Ishikawa (cell line): ENCODE measurements around the gene RALGPS1.

ENCODE experiments used
- CEBPB ChIP-seq: IDR thresholded peaks from 2 replicates; pipeline ENCODE4 v1.6.1; 2012
- CREB1 ChIP-seq: IDR thresholded peaks from 2 replicates; pipeline ENCODE4 v1.6.1; 2012; ENCODE audit warnings: low read depth
- EGR1 ChIP-seq: IDR thresholded peaks from 2 replicates; pipeline ENCODE4 v1.6.1; 2012
- EP300 ChIP-seq: IDR thresholded peaks from 2 replicates; pipeline ENCODE4 v1.6.1; 2012; ENCODE audit warnings: borderline replicate concordance
- FOXM1 ChIP-seq: IDR thresholded peaks from 2 replicates; pipeline ENCODE4 v1.6.1; 2012; ENCODE audit warnings: low read depth, borderline replicate concordance
- MAX ChIP-seq: IDR thresholded peaks from 2 replicates; pipeline ENCODE4 v1.6.1; 2012
- NFIC ChIP-seq: IDR thresholded peaks from 2 replicates; pipeline ENCODE4 v1.6.1; 2012
- RAD21 ChIP-seq: IDR thresholded peaks from 2 replicates; pipeline ENCODE4 v1.6.1; 2012; ENCODE audit warnings: low read depth
- TAF1 ChIP-seq: IDR thresholded peaks from 2 replicates; pipeline ENCODE4 v1.6.1; 2012; ENCODE audit warnings: low read depth, mild to moderate bottlenecking
- TCF12 ChIP-seq: IDR thresholded peaks from 2 replicates; pipeline ENCODE4 v1.6.1; 2012; ENCODE audit warnings: low read depth
- TEAD4 ChIP-seq: IDR thresholded peaks from 2 replicates; pipeline ENCODE4 v1.6.1; 2012
- YY1 ChIP-seq: IDR thresholded peaks from 2 replicates; pipeline ENCODE4 v1.6.1; 2012; ENCODE audit warnings: low read depth
- ZBTB7A ChIP-seq: IDR thresholded peaks from 2 replicates; pipeline ENCODE4 v1.6.1; 2012; ENCODE audit warnings: low read depth
- TF ChIP-seq, protein P1 (sequence below): IDR thresholded peaks from 2 replicates; pipeline ENCODE4 v1.6.1; 2012
- TF ChIP-seq, protein P2 (sequence below): IDR thresholded peaks from 2 replicates; pipeline ENCODE4 v1.6.1; 2012; ENCODE audit warnings: low read depth, mild to moderate bottlenecking

RALGPS1 gene

DNA sequence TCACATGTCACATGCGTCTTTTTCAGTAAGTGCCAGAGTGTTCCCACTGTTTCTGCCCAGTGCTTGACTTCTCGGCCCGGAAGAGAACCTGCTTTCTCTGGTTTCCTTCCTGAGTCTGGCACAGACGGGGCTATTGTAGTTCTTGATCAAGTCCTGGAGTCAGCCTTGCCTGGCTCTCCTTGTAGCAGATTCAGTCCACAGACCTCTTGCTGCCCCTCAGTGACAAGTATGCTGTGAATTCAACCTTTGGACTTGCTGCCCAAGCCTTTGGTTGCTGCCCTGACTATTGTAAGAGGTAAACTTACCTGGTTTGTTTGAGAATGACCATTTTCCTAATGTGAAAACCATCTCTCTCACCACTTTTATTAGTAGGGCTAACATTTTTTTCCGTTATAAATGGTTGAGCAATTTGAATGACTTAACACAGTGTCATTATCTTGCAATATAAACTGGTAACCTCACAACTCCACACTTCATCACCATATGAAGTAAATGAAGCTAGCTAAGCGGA, 29.4 kb upstream of the RALGPS1 start:
- TF ChIP-seq RAD21 (no peak), ZBTB7A (no peak), TCF12 (no peak), EP300 (no peak), TAF1 (no peak), MAX (no peak), YY1 (no peak), TEAD4 (no peak), NFIC (no peak), FOXM1 (no peak), CREB1 (no peak), CEBPB (no peak)
- TF ChIP-seq, protein P1, sequence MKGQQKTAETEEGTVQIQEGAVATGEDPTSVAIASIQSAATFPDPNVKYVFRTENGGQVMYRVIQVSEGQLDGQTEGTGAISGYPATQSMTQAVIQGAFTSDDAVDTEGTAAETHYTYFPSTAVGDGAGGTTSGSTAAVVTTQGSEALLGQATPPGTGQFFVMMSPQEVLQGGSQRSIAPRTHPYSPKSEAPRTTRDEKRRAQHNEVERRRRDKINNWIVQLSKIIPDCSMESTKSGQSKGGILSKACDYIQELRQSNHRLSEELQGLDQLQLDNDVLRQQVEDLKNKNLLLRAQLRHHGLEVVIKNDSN = no peak
- TF ChIP-seq, protein P2, sequence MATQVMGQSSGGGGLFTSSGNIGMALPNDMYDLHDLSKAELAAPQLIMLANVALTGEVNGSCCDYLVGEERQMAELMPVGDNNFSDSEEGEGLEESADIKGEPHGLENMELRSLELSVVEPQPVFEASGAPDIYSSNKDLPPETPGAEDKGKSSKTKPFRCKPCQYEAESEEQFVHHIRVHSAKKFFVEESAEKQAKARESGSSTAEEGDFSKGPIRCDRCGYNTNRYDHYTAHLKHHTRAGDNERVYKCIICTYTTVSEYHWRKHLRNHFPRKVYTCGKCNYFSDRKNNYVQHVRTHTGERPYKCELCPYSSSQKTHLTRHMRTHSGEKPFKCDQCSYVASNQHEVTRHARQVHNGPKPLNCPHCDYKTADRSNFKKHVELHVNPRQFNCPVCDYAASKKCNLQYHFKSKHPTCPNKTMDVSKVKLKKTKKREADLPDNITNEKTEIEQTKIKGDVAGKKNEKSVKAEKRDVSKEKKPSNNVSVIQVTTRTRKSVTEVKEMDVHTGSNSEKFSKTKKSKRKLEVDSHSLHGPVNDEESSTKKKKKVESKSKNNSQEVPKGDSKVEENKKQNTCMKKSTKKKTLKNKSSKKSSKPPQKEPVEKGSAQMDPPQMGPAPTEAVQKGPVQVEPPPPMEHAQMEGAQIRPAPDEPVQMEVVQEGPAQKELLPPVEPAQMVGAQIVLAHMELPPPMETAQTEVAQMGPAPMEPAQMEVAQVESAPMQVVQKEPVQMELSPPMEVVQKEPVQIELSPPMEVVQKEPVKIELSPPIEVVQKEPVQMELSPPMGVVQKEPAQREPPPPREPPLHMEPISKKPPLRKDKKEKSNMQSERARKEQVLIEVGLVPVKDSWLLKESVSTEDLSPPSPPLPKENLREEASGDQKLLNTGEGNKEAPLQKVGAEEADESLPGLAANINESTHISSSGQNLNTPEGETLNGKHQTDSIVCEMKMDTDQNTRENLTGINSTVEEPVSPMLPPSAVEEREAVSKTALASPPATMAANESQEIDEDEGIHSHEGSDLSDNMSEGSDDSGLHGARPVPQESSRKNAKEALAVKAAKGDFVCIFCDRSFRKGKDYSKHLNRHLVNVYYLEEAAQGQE = no peak

DNA sequence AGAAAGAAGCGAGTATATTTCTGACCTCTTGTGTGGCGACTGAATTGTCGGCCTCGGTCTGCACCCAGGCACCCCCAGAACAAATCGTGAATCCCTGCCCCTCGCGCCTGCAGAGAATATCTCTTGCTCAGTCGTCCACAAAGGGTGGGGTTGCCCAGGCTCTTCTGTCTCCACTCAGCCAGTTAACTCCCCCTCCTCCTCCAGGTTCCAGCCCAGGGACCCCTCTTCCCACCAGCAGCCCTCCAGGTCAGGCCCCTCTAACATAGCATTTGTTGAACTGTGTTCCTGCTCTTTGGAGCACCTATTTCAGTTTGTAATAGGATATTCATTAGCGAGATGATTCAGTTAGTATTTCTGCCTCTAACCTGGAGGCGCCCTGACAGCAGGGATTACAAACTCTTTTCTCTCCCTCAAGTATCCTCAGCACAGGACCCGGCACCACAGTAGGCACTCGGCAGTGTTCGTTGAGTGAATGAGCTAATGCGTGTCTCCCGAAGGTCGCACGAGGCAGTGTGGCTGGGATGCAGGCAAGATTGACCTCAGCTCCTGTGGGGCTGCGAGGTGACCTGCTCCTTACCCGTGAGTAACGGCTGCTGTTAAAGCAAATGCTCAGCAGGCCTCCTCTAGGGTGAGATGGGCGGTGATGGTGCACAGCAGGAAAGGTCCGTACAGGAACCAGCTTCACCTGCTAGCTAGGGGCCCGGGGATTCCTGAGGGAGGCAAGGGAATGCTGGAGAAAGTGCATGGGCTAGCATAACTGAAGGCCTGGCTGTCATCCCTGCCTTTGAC, 28.4 kb upstream of the RALGPS1 start:
- TF ChIP-seq EP300 = no peak
- TF ChIP-seq FOXM1 = no peak
- no peak for TF ChIP-seq YY1
- TF ChIP-seq RAD21 = no peak
- TF ChIP-seq, protein P2 = no peak
- no peak for TF ChIP-seq ZBTB7A
- TF ChIP-seq TCF12 = no peak
- no peak for TF ChIP-seq CEBPB
- TF ChIP-seq MAX = no peak
- TF ChIP-seq TEAD4 = no peak
- TF ChIP-seq, protein P1 = no peak
- TF ChIP-seq EGR1 = no peak
- TF ChIP-seq TAF1 = no peak
- no peak for TF ChIP-seq CREB1

DNA sequence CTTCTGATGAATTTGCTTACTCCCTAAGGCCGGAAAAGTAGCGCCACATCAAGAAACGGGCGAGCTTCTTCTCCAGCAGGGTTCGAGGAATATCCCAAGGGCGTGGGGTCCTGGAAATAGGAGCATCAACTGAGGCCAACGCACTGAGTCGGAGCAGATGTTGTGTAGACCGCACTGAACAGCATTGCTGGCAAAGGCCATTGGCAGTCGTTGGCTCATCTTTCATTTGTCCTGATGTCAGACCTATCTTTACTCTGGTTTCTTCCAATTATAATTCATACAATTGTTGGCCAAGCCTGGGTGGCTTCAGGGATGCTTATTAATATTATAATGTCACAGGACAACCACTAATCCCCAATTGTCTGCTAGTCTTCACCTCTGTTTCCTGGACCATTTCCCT, 27.7 kb upstream of the RALGPS1 start:
- TF ChIP-seq ZBTB7A = no peak
- TF ChIP-seq, protein P2 = no peak
- TF ChIP-seq EGR1 = no peak
- TF ChIP-seq MAX = no peak
- TF ChIP-seq, protein P1 = no peak
- TF ChIP-seq YY1 = no peak
- TF ChIP-seq TAF1 = no peak
- no peak for TF ChIP-seq NFIC
- TF ChIP-seq TCF12 = no peak
- no peak for TF ChIP-seq EP300
- no peak for TF ChIP-seq TEAD4
- TF ChIP-seq FOXM1 = no peak
- TF ChIP-seq RAD21 = no peak
- TF ChIP-seq CREB1 = no peak
- no peak for TF ChIP-seq CEBPB
